HEK293T (cell line): ENCODE data around the gene TMEM242.

Experiments used
- CTCF ChIA-PET: fragments of 350-600 bp; formaldehyde crosslinking; extraction: SDS; loops from one replicate; lab custom pipeline; 2021; ENCODE audit warnings: antibody characterized with exemption, inconsistent platforms; lab: Yijun Ruan, JAX
- POLR2A ChIA-PET: fragments of 350-600 bp; formaldehyde crosslinking; extraction: SDS; loops from one replicate; lab custom pipeline; 2020; ENCODE audit warnings: antibody characterized with exemption, inconsistent platforms; lab: Yijun Ruan, JAX
- DNase-seq: peaks from one replicate; pipeline ENCODE4 v3.0.0; 2012; ENCODE audit warnings: mixed read lengths; ENCODE audit errors: extremely low spot score
- ARNT ChIP-seq: fragments of 450-650 bp; IDR thresholded peaks from 2 replicates; pipeline ENCODE4 v1.6.1; 2017; ENCODE audit warnings: mild to moderate bottlenecking
- BHLHE40 ChIP-seq: fragments of 450-650 bp; IDR thresholded peaks from 2 replicates; pipeline ENCODE4 v1.6.1; 2016; ENCODE audit warnings: mild to moderate bottlenecking, moderate library complexity, borderline replicate concordance
- CTBP1 ChIP-seq: fragments of 450-650 bp; IDR thresholded peaks from 2 replicates; pipeline ENCODE4 v1.6.1; 2016; ENCODE audit warnings: borderline replicate concordance
- ELF4 ChIP-seq: fragments of 450-650 bp; IDR thresholded peaks from 2 replicates; pipeline ENCODE4 v1.6.1; 2017; ENCODE audit warnings: antibody characterized with exemption
- FOXA1 ChIP-seq: fragments of 450-650 bp; IDR thresholded peaks from 2 replicates; pipeline ENCODE4 v1.6.1; 2016; ENCODE audit warnings: mild to moderate bottlenecking
- FOXK2 ChIP-seq: fragments of 450-650 bp; IDR thresholded peaks from 2 replicates; pipeline ENCODE4 v1.6.1; 2016; ENCODE audit warnings: mild to moderate bottlenecking
- FOXM1 ChIP-seq: fragments of 450-650 bp; IDR thresholded peaks from 2 replicates; pipeline ENCODE4 v1.6.1; 2017; ENCODE audit warnings: mild to moderate bottlenecking, borderline replicate concordance
- HDGF ChIP-seq: fragments of 450-650 bp; IDR thresholded peaks from 2 replicates; pipeline ENCODE4 v1.6.1; 2017; ENCODE audit warnings: antibody characterized with exemption, borderline replicate concordance
- L3MBTL2 ChIP-seq: fragments of 450-650 bp; conservative IDR thresholded peaks from 2 replicates; pipeline ENCODE4 v1.6.1; 2016; ENCODE audit warnings: mild to moderate bottlenecking
- LEF1 ChIP-seq: fragments of 450-650 bp; IDR thresholded peaks from 2 replicates; pipeline ENCODE4 v1.6.1; 2017; ENCODE audit warnings: mild to moderate bottlenecking, borderline replicate concordance
- NFRKB ChIP-seq: fragments of 450-650 bp; IDR thresholded peaks from 2 replicates; pipeline ENCODE4 v1.6.1; 2016; ENCODE audit warnings: mild to moderate bottlenecking, moderate library complexity
- SP1 ChIP-seq: fragments of 450-650 bp; IDR thresholded peaks from 2 replicates; pipeline ENCODE4 v1.6.1; 2017
- SUZ12 ChIP-seq: fragments of 450-650 bp; IDR thresholded peaks from 2 replicates; pipeline ENCODE4 v1.6.1; 2016; ENCODE audit warnings: mild to moderate bottlenecking
- TARDBP ChIP-seq: fragments of 450-650 bp; IDR thresholded peaks from 2 replicates; pipeline ENCODE4 v1.6.1; 2016
- ZNF384 ChIP-seq: fragments of 450-650 bp; IDR thresholded peaks from 2 replicates; pipeline ENCODE4 v1.6.1; 2016
- TF ChIP-seq, protein P1 (sequence below): fragments of 450-650 bp; IDR thresholded peaks from 2 replicates; pipeline ENCODE4 v1.6.1; 2016

Gene TMEM242

DNA sequence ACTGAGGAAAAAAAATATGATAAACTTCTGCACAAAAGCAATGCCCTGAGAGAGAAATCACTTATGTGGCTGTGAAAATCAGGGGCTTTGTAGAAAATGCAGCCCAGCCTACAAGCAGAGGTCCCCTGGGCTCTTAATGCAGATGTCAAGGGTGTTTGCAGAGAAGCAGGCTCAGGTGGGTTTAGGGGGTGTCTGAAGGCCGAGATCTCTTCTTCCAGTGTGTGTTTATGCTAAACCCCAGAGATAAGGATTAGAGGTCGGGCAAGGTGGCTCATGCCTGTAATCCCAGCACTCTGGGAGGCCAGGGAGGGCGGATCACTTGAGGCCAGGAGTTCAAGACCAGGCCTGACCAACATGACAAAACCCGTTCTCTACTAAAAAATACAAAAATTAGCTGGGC, 78.5 kb downstream of the TMEM242 start:
- TF ChIP-seq ZNF384 (no peak), FOXK2 (no peak), CTBP1 (no peak), TARDBP (no peak), NFRKB (no peak), FOXM1 (no peak), SUZ12 (no peak), ARNT (no peak), FOXA1 (no peak), L3MBTL2 (no peak), BHLHE40 (no peak), SP1 (no peak), LEF1 (no peak)
- no peak for DNase-seq
- CTCF ChIA-PET, result interaction anchor here (0.7 kb wide), 1 partner anchor 513 kb away, joined by 3 read pairs; no protein-coding TSS in a partner anchor
- POLR2A ChIA-PET, result no interaction called here

DNA sequence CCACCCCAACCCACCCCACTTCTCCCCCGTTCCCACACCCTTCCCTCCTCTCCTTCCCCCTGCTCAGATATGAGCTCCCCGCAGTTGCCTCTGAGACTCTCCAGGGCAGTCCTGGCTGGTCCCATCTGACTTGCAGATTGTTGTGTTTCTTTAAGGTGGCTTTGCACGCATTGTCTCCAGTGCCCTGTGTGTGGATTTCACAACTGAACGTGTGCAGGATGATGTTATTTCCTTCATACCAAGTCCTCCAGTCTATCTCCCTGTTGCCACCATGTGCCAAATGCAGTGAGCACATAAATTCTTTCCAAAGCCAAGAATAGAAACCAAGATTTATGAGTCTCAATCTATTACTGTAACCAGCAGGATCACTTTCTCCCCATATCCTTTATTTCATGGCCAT, 79.1 kb downstream of the TMEM242 start:
- ChIA-PET POLR2A (no interaction called here), CTCF (interaction anchor here (0.7 kb wide), 1 partner anchor 512 kb away, joined by 3 read pairs; no protein-coding TSS in a partner anchor)
- peak; percentile 32; the same call in 1 of the 2 replicates for TF ChIP-seq L3MBTL2
- no peak for TF ChIP-seq LEF1
- TF ChIP-seq, protein P1, sequence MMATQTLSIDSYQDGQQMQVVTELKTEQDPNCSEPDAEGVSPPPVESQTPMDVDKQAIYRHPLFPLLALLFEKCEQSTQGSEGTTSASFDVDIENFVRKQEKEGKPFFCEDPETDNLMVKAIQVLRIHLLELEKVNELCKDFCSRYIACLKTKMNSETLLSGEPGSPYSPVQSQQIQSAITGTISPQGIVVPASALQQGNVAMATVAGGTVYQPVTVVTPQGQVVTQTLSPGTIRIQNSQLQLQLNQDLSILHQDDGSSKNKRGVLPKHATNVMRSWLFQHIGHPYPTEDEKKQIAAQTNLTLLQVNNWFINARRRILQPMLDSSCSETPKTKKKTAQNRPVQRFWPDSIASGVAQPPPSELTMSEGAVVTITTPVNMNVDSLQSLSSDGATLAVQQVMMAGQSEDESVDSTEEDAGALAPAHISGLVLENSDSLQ, result peak; percentile 85
- TF ChIP-seq CTBP1, result no peak; the same call in 1 of the 2 replicates
- TF ChIP-seq ELF4, result no peak
- no peak for DNase-seq

DNA sequence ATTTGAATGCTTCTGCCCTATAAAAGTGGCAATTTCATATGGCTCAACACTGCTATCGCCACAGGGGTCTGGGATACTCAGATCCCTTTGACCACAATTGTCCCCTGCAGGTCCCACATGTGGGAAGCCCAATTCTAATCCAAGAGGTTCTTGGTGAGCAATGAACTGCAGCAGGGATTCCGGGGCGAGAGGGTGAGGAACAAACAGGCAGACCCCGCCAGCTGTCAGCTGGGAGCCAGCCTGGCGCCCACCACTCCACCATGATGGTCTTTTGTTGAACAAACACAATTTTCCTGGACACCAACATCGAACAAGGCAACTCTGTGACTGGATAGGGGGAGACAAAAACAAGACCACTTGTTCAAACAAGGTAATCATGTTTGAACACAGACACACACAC, 80.5 kb downstream of the TMEM242 start:
- TF ChIP-seq LEF1, result no peak
- TF ChIP-seq L3MBTL2, result no peak
- TF ChIP-seq FOXM1, result no peak
- TF ChIP-seq, protein P1, result no peak
- TF ChIP-seq CTBP1, result no peak
- TF ChIP-seq FOXA1, result no peak
- no peak for TF ChIP-seq ZNF384
- TF ChIP-seq HDGF, result no peak
- TF ChIP-seq SP1, result no peak
- TF ChIP-seq ARNT, result no peak
- no peak for TF ChIP-seq TARDBP
- no peak for TF ChIP-seq SUZ12
- no peak for TF ChIP-seq NFRKB
- no peak for TF ChIP-seq BHLHE40
- no peak for TF ChIP-seq ELF4
- no peak for TF ChIP-seq FOXK2
- DNase-seq, result no peak
- CTCF ChIA-PET, result no interaction called here
- POLR2A ChIA-PET, result no interaction called here

DNA sequence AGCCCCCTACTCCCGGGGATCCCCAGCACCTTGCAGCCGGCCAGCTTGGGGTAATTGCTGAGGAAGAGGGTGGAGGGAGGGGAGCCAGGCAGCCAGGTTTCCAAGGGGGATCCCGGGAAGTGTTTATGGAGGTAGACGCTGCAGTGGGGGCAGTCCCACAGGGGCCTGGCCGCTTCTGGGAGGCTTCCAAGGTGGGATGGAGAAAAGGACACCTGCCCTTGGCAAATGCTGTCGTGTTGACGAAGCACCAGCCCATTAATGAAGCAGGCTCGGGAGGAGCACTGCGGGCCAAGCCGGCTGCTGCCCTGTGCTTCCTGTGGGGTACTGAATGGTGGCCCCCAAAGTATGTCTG, 82.4 kb downstream of the TMEM242 start:
- ChIA-PET CTCF (no interaction called here), POLR2A (no interaction called here)
- TF ChIP-seq ELF4, result no peak
- no peak for TF ChIP-seq BHLHE40
- TF ChIP-seq NFRKB, result no peak
- TF ChIP-seq SP1, result no peak
- no peak for DNase-seq

DNA sequence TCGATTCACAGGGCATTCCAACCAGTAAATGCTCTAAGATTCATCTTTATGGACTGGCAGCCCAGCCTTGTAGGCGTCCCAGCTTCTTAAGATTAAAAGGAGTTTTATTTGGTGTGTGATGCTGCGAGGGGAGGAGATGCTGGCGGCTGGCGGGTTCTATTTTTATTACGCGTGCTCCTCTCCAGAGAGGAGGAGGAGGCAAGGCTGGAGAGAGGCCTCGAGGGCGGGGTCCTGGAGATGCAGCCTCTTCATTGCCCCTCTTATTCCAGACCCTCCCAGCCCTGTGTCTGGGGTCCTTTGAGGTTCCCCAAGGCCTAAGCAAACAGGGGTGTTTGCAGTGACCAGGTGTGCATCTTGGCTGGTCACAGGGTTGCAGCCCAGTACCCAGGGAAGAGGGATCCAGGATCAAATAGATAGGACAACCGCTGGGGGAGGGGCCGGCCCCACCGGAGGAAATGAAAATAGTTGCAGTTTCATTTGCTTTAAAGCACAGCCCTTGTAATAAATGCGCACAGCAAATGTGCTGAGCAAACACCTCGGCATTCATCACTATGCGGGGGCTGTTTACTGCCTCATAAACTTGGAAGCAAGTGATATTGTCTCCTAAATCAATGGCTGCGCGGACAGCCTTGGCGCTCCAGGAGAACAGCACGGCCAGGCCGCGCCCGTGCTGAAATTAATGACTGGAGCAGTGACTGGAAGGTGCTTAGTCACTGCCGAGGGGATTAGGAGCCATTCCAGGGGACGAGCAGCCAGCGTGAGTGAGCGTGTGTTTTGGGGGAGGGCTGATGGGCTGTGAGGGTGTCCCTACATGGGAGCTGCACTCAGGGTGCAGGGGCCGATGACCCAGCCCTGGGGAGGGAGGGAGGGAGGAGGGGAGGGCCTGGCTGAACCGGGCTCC, 83.0 kb downstream of the TMEM242 start:
- POLR2A ChIA-PET, result no interaction called here
- CTCF ChIA-PET, result interaction anchor here (0.6 kb wide), 1 partner anchor 43 kb away, joined by 3 read pairs; no protein-coding TSS in a partner anchor
- peak; percentile 66 for DNase-seq
- TF ChIP-seq NFRKB, result no peak
- no peak for TF ChIP-seq BHLHE40
- 0 out of 2 replicates have a peak, but pooled peaks have one; percentile 6 for TF ChIP-seq L3MBTL2
- no peak for TF ChIP-seq FOXM1
- TF ChIP-seq ARNT, result peak; percentile 42; the same call in 1 of the 2 replicates
- TF ChIP-seq ZNF384, result no peak
- TF ChIP-seq, protein P1, result peak; percentile 93
- TF ChIP-seq CTBP1, result peak; percentile 60; the same call in 1 of the 2 replicates

DNA sequence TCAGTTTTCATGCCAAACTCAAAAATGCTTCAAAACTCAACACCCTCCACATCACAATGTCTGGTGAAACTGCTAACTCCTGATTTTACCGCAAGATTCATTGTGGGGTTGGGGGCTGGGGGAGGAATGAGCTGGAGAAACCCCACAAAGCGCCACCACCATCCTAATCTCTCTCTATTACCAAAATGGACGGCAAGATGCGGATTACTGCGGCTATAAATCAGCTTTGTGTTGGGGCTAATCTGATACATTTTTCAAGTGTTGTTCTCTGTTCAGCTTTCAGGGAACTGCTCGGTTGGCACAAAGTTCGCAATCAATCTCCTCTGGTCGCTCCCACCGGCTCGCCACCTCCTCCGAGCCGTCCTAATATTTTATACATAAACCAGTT, 83.7 kb downstream of the TMEM242 start:
- no peak for TF ChIP-seq LEF1
- TF ChIP-seq NFRKB, result no peak
- TF ChIP-seq, protein P1, result peak; percentile 70
- no peak for TF ChIP-seq ARNT
- TF ChIP-seq L3MBTL2, result no peak
- TF ChIP-seq CTBP1, result no peak
- TF ChIP-seq SUZ12, result no peak
- TF ChIP-seq ZNF384, result no peak
- CTCF ChIA-PET, result interaction anchor here (0.6 kb wide), 1 partner anchor 43 kb away, joined by 3 read pairs; no protein-coding TSS in a partner anchor
- DNase-seq, result no peak
- POLR2A ChIA-PET, result no interaction called here
